GM10266 (cell line): ENCODE data around the gene VEGFD.

Experiments
- DNase-seq: peaks from one replicate; pipeline ENCODE4 v3.0.0; 2012; ENCODE audit errors: extremely low spot score
- TF ChIP-seq, protein P1 (sequence below): IDR thresholded peaks from 2 replicates; pipeline ENCODE4 v1.5.1; 2012; ENCODE audit warnings: mild to moderate bottlenecking, low read depth; ENCODE audit not compliant: control insufficient read depth, insufficient read depth; ENCODE audit errors: missing control alignments

The VEGFD gene

DNA sequence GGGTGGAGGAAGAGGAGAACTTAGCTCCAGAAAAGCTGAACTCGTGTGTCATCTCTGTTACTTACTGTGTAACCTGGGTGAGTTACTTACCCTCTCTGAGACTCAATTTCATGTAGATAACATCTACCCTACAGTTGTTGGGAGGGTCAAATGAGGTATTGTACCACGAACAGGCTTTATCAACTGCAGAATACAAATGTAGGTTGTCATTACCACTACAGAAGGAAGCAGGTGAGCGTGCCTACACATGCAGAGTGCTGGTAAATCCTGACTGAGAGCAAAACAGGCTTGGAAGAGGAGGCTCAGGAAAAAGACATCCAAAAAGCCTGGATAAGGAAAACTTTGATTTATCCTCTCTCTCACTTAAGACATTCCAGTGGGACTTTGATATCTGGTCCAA, 56.1 kb downstream of the VEGFD start:
- TF ChIP-seq, protein P1, sequence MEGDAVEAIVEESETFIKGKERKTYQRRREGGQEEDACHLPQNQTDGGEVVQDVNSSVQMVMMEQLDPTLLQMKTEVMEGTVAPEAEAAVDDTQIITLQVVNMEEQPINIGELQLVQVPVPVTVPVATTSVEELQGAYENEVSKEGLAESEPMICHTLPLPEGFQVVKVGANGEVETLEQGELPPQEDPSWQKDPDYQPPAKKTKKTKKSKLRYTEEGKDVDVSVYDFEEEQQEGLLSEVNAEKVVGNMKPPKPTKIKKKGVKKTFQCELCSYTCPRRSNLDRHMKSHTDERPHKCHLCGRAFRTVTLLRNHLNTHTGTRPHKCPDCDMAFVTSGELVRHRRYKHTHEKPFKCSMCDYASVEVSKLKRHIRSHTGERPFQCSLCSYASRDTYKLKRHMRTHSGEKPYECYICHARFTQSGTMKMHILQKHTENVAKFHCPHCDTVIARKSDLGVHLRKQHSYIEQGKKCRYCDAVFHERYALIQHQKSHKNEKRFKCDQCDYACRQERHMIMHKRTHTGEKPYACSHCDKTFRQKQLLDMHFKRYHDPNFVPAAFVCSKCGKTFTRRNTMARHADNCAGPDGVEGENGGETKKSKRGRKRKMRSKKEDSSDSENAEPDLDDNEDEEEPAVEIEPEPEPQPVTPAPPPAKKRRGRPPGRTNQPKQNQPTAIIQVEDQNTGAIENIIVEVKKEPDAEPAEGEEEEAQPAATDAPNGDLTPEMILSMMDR = no peak
- no peak for DNase-seq

DNA sequence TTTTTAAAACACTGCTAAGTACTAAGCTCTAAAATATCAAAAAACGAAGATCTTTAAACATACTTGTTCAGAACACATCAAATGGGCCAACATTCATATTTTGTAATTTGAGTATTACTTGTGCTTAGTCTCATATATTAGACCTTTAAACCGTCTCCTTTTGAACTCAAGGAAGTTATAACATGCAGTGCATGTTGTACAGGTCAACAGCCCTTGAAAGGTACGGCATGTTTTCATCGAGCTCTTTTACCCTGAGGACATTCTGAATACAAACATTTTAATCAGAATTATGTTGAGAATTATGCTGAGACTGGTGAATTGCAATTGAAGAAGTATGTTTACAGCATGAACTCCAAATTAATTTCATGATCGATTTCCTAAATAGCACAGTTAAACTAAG, 61.7 kb downstream of the VEGFD start:
- DNase-seq = no peak
- TF ChIP-seq, protein P1 = no peak

DNA sequence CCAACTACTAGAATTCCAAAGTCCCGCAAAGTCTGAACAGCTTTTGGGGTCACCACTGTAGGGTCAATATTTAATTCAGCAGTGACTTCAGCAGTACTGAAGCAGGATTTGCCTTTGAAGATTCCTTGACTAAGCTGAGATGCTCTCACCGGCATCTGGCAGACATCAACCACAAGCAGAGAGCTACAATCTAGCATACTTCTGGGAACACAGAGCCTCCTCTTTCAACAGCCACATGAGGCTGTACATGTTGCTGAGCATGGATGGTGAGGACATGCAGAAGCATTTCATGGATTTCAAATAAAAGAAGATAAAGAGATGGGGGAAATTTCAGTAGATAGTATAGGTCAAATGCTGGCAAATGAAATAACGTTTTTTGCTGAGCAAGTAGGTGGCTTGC, 62.1 kb downstream of the VEGFD start:
- no peak for DNase-seq
- TF ChIP-seq, protein P1 = no peak

DNA sequence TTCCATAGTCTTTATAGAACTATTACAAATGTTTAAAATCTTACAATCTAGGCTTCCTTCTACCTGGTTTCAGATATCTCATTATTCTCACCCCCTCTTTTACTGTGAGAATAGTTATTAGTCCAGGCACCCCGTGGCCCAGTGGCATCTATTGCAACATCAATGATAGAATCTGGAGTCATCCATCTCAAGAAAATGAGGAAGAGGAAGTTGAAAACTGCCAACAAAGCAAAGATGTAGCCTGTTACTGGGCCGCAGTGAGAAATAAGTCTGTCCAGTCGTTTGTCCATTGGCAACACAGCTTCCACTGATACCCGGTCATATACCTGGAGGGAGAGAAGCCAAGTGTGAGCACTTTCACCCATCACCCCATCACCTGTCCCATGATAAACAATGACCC, 62.8 kb downstream of the VEGFD start:
- DNase-seq = no peak
- TF ChIP-seq, protein P1 = no peak

DNA sequence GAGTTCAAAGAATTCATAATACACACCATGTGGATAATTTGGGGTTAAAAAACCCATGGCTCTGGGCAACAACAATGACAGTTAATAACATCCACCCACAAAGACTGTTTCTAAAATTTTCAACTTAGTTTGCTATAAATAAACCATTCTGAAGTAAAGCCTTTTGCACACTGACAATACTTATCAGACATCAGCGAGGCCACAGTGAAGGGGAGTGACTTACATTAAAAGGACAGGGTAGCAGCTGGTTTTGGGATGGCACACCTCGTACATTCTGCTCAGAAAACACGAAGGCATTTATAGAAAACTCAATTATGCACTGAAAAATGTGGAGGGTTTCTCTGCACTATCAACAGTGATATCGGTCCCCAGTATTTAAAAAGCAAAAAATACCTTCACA, 63.9 kb downstream of the VEGFD start:
- DNase-seq = no peak
- TF ChIP-seq, protein P1 = no peak

DNA sequence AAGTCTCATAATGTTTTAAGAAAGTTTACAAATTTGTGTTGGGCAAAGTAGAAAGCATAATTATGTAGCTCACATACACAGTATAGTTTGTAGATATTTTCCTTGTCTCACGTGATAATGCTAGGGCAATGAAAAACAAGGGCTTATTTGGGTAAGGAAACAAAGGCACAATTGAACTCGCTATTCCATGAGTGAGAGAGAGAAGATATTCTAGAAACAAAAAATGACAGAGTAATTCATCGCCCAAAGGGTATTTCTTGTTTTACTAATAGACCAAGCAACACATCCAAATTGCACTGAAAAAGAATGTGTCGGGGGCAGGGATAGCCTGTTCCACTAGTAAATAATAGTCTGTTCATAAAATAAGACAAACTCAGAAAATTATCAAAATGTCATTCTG, 65.1 kb downstream of the VEGFD start:
- TF ChIP-seq, protein P1 = no peak
- DNase-seq = no peak

DNA sequence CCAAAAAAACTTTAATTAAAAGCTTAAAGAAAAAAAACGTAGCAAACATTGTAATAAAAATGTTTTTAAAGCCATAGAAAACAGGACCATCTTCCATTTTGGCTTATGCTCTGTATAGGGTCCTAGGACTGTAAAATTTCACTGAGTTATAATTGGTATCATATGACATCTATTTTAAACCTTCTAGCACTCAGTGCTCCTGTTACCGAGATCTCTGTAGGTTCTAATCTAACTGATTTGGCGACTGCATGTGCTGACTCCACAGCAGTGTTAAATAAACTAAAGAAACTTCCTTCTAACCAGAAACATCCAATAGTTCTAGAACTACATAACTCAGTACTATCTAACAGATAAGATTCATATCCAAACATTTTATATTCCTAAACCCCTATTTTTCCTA, 68.7 kb downstream of the VEGFD start, which contains the start of gene ASB11:
ASB11 (minus strand) TSS at position 132 of the 400 bp plus-strand sequence; CDS start at position 97, 35 bp downstream.
- no peak for DNase-seq
- TF ChIP-seq, protein P1 = no peak
